T47D (cell line): ENCODE data around the gene ADA.
"Not testable (repeated sequence)": the region's sequence is repeated elsewhere in the genome, so short reads cannot be mapped to it uniquely, and the experiment has no call there.

Experiments used
- DNase-seq, 2 experiments: peaks; one replicate each; pipeline versions ENCODE4 v3.0.0 to v3.0.0-alpha.2; 2011 to 2012; ENCODE audit warnings: low read depth in 1 of 2, low spot score in 1 of 2
- JUND ChIP-seq: IDR thresholded peaks from 2 replicates; pipeline ENCODE4 v1.6.1; 2012; ENCODE audit warnings: low read depth
- in situ Hi-C: cut with HindIII; loops from 2 replicates; pipeline ENCODE4 v1.10.0; 2016; ENCODE audit warnings: low sequenced_read_pairs, low pct_unique_long_range_greater_than_20kb

Gene ADA

GRCh38 chr20:44666066-44666465 is 14.6 kb upstream of the ADA start:
- no peak for TF ChIP-seq JUND
- DNase-seq, result no peak
- in situ Hi-C loops, result no loop called here

- no peak for DNase-seq
- in situ Hi-C loops, result no loop called here
- TF ChIP-seq JUND, result no peak
These were observed 12.6 kb upstream of the ADA start for GRCh38 chr20:44664131-44664530.

- no peak for TF ChIP-seq JUND
- DNase-seq, result no peak
- in situ Hi-C loops, result no loop called here
These were observed 10.8 kb upstream of the ADA start for GRCh38 chr20:44662261-44662660.

GRCh38 chr20:44660581-44660980 is 9.1 kb upstream of the ADA start:
- in situ Hi-C loops, result no loop called here

GRCh38 chr20:44659931-44660330 is 8.4 kb upstream of the ADA start:
- TF ChIP-seq JUND, result no peak
- no peak for DNase-seq
- in situ Hi-C loops, result no loop called here

More at GRCh38 chr20:44660581-44660980, 9.1 kb upstream of the ADA start:
- DNase-seq, result no peak
- no peak for TF ChIP-seq JUND

- in situ Hi-C loops, result no loop called here
- no peak for TF ChIP-seq JUND
- no peak for DNase-seq
These were observed 7.3 kb upstream of the ADA start for GRCh38 chr20:44658810-44659209.

- DNase-seq, result no peak
- no peak for TF ChIP-seq JUND
- in situ Hi-C loops, result no loop called here
These were observed 6.4 kb upstream of the ADA start for GRCh38 chr20:44657875-44658274.

- in situ Hi-C loops, result no loop called here
- TF ChIP-seq JUND, result no peak
- no peak for DNase-seq
These were observed 4.9 kb upstream of the ADA start for GRCh38 chr20:44656448-44656847.

GRCh38 chr20:44654210-44654609 is 2.7 kb upstream of the ADA start:
- in situ Hi-C loops, DNase-seq: not testable (repeated sequence)

- no peak for DNase-seq
- in situ Hi-C loops, result no loop called here
- no peak for TF ChIP-seq JUND
These were observed 2.0 kb upstream of the ADA start for GRCh38 chr20:44653546-44653945.

GRCh38 chr20:44651434-44651683 is 140 bp downstream of the ADA start:
- in situ Hi-C loops, result no loop called here
- TF ChIP-seq JUND, result no peak
- no peak for DNase-seq

- no peak for DNase-seq
- in situ Hi-C loops, result no loop called here
- TF ChIP-seq JUND, result no peak
These were observed 597 bp downstream of the ADA start for GRCh38 chr20:44650771-44651433.

GRCh38 chr20:44649976-44650375 is 1.5 kb downstream of the ADA start:
- no peak for DNase-seq
- in situ Hi-C loops, result no loop called here
- TF ChIP-seq JUND, result no peak

- in situ Hi-C loops, result no loop called here
- no peak for TF ChIP-seq JUND
- DNase-seq, result no peak
These were observed 2.4 kb downstream of the ADA start for GRCh38 chr20:44649126-44649525.
